GM21723 (cell line): ENCODE results near the gene TDRD12.
A peak's percentile ranks its signal among the peaks of the same experiment; 100 is the strongest.

Source experiments
- ATAC-seq: cut with Tn5 transposase; IDR thresholded peaks from one replicate; pipeline ENCODE4 v1.9.1; 2021; ENCODE audit warnings: mild to moderate bottlenecking, moderate library complexity; ENCODE audit not compliant: unreplicated experiment

The TDRD12 gene, protein sequence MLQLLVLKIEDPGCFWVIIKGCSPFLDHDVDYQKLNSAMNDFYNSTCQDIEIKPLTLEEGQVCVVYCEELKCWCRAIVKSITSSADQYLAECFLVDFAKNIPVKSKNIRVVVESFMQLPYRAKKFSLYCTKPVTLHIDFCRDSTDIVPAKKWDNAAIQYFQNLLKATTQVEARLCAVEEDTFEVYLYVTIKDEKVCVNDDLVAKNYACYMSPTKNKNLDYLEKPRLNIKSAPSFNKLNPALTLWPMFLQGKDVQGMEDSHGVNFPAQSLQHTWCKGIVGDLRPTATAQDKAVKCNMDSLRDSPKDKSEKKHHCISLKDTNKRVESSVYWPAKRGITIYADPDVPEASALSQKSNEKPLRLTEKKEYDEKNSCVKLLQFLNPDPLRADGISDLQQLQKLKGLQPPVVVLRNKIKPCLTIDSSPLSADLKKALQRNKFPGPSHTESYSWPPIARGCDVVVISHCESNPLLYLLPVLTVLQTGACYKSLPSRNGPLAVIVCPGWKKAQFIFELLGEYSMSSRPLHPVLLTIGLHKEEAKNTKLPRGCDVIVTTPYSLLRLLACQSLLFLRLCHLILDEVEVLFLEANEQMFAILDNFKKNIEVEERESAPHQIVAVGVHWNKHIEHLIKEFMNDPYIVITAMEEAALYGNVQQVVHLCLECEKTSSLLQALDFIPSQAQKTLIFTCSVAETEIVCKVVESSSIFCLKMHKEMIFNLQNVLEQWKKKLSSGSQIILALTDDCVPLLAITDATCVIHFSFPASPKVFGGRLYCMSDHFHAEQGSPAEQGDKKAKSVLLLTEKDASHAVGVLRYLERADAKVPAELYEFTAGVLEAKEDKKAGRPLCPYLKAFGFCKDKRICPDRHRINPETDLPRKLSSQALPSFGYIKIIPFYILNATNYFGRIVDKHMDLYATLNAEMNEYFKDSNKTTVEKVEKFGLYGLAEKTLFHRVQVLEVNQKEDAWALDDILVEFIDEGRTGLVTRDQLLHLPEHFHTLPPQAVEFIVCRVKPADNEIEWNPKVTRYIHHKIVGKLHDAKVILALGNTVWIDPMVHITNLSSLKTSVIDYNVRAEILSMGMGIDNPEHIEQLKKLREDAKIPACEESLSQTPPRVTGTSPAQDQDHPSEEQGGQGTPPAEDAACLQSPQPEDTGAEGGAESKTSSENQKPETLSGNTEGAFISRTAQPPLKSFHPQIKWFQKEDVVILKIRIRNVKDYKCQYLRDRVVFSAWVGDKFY (N-terminal part only)

DNA sequence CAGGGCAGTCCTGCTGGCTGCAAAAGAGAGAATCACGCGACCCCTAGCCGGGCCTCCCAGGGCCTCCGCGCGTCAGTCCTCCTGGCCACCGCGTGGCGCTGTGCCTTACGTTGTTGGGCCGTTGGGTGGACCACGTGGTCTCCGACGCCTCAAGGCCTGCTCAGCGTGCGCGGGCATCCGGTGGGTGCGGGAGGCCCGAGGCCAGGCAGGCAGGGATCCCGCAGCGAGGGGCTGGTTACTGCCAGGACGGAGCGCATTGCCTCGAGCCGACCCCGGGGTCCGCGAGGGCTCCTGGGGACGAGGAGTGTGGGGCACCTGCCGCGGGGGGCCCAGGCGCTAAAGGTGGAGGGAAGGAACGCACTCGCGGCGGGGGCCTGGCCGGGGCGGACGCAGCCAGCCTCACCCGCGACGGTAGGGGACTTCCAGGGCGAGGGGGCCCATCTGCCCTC is at the start of gene TDRD12:
Gene TDRD12, plus strand, starts transcription at position 157 of the 449 bp plus-strand sequence. CDS start 306 bp downstream, outside the sequence.
- ATAC-seq: no peak

- ATAC-seq: no peak
Measured at GRCh38 chr19:32671883-32672593, 47.5 kb upstream of the TDRD12 start.

- ATAC-seq: no peak
Measured at GRCh38 chr19:32672841-32673240, 46.7 kb upstream of the TDRD12 start.

- no peak for ATAC-seq
Measured at GRCh38 chr19:32673573-32673972, 46.0 kb upstream of the TDRD12 start.

- no peak for ATAC-seq
Measured at GRCh38 chr19:32674153-32674930, 45.2 kb upstream of the TDRD12 start.

GRCh38 chr19:32674931-32675719 is 44.4 kb upstream of the TDRD12 start, which contains the start of gene ANKRD27:
TSS of gene ANKRD27 (minus strand) at chr19:32675180. CDS start at chr19:32659015, 16,165 bp downstream.
- ATAC-seq: peak; percentile 97

- ATAC-seq: peak; percentile 28
Measured at GRCh38 chr19:32675720-32676185, 43.8 kb upstream of the TDRD12 start, which contains the start of gene RGS9BP. TSS of gene RGS9BP (plus strand) at chr19:32675848. CDS start at chr19:32676264, 416 bp downstream.

DNA sequence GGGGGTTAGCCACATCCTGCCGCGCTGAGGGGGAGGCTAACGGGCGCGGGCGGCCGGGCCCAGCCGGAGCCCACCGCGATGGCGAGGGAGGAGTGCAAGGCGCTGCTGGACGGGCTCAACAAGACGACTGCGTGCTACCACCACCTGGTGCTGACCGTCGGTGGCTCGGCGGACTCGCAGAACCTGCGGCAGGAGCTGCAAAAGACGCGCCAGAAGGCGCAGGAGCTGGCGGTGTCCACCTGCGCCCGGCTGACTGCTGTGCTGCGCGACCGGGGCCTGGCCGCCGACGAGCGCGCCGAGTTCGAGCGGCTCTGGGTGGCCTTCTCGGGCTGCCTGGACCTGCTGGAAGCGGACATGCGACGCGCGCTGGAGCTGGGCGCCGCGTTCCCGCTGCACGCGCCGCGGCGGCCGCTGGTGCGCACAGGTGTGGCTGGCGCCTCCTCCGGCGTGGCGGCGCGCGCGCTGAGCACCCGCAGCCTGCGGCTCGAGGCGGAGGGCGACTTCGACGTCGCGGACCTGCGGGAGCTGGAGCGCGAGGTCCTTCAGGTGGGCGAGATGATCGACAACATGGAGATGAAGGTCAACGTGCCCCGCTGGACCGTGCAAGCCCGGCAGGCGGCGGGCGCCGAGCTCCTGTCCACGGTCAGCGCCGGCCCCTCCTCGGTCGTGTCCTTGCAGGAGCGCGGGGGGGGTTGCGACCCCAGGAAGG is 43.2 kb upstream of the TDRD12 start:
- peak; percentile 7 for ATAC-seq

DNA sequence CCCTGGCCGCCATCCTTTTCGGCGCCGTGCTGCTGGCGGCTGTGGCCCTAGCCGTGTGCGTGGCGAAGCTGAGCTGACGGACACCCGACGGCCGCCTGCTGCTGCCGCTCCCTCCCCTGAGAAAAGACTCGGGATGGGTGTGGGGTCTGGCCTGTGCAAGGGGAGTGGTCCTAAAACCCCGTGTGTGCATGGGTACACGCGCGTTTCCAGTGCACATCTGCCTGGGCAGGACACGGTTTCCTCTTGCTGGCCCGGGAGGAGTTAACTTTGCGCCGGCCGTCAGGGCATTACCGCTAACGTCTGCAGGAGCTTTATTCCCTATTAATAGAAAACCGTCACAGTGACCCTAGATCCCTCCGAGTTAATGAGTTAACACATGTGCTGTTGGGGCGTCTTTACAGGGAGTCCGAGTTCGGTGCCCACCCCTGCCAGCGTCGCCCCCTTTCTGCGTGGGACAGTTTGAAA is 42.6 kb upstream of the TDRD12 start:
- ATAC-seq: no peak

- no peak for ATAC-seq
Measured at GRCh38 chr19:32677657-32678056, 41.9 kb upstream of the TDRD12 start.

GRCh38 chr19:32680986-32681385 is 38.6 kb upstream of the TDRD12 start:
- no peak for ATAC-seq

GRCh38 chr19:32682317-32682716 is 37.2 kb upstream of the TDRD12 start:
- ATAC-seq: no peak

DNA sequence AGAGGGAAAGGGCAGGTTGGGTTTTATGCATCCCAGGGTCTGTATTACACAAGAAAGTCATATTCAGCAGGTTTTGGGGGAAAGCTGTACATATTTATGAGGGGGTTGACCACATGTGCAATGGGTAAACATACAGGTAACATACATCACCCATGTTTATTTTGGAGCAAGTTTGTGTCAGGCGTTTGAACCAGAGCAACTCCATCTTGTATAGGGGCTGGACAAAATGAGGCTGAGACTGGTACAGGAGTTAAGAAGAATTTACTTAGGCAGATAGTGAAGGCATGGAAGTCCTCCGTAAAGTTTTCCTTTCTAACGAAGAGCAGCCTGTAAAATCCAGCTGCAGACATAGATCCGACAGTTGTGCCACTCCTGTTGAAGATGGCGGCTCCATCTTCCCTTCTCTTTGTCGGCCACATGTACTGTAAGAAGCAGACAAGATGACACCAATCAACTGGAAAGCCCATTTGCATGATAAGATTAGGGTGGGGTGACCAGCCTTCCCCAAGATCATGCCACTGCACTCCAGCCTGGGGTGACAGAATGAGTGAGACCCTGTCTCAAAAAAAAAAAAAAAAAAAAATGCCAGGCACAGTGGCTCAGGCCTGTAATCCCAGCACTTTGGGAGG is 32.6 kb upstream of the TDRD12 start:
- no peak for ATAC-seq

DNA sequence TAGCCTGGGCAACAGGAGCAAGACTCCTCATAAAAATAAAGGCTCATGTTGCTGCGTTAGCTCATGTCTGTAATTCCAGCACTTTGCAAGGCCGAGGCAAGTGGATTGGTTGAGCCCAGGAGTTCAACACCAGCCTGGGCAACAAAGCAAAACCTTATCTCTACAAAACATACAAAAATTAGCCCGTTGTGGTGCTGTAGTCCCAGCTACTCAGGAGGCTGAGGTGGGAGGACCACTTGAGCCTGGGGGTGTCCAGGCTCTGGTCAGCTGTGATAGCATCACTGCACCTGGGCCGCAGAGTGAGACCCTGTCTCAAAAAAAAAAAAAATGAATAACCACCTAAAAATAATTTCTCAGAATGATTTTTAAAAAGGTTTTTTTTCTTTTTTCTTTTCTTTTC is 31.9 kb upstream of the TDRD12 start:
- ATAC-seq: no peak

- ATAC-seq: no peak
Measured at GRCh38 chr19:32688311-32688710, 31.3 kb upstream of the TDRD12 start.

- peak; percentile 88 for ATAC-seq
Measured at GRCh38 chr19:32691291-32691951, 28.1 kb upstream of the TDRD12 start, which contains the start of gene NUDT19. TSS of gene NUDT19 (plus strand) at chr19:32691821. CDS start at chr19:32691961, 140 bp downstream.
